Retinal pigment epithelial cell (primary cell): Measurements from ENCODE around the gene SH3RF3.

Experiments
- DNase-seq: peaks from one replicate; pipeline ENCODE4 v3.0.0-alpha.2; 2010; ENCODE audit warnings: low read depth
- H3K4me3 ChIP-seq: 2 replicates; pipeline ENCODE4 v1.5.1; 2011; ENCODE audit warnings: mild to moderate bottlenecking, low read length, control low read depth, moderate library complexity
- TF ChIP-seq, protein P1 (sequence below): conservative IDR thresholded peaks from 2 replicates; pipeline ENCODE4 v1.5.1; 2011; ENCODE audit warnings: low read depth, low read length, control low read depth, inconsistent platforms

Gene SH3RF3

DNA sequence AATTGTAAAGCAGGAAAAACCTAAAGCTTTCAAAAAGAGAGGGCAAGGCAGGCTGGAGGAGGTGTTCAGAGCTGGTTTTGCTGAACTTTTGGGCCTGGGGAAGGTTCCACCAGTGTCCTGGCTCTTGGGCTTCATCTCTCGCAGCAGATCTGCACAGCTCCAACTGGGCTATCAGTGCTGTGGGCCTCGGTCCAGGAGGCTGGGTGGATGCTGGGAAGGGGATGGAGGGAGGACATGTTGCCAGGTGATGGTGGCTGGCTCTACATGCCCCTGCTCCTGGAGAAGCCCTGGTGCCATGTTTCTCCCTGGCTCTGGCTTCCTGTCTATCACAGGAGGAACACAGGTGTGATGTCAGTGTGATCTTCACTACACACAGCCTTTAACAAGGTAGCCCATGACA lies 187.1 kb downstream of the SH3RF3 start:
- no peak for DNase-seq
- TF ChIP-seq, protein P1, sequence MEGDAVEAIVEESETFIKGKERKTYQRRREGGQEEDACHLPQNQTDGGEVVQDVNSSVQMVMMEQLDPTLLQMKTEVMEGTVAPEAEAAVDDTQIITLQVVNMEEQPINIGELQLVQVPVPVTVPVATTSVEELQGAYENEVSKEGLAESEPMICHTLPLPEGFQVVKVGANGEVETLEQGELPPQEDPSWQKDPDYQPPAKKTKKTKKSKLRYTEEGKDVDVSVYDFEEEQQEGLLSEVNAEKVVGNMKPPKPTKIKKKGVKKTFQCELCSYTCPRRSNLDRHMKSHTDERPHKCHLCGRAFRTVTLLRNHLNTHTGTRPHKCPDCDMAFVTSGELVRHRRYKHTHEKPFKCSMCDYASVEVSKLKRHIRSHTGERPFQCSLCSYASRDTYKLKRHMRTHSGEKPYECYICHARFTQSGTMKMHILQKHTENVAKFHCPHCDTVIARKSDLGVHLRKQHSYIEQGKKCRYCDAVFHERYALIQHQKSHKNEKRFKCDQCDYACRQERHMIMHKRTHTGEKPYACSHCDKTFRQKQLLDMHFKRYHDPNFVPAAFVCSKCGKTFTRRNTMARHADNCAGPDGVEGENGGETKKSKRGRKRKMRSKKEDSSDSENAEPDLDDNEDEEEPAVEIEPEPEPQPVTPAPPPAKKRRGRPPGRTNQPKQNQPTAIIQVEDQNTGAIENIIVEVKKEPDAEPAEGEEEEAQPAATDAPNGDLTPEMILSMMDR, result no peak
- no peak overlapping the region for H3K4me3 ChIP-seq

DNA sequence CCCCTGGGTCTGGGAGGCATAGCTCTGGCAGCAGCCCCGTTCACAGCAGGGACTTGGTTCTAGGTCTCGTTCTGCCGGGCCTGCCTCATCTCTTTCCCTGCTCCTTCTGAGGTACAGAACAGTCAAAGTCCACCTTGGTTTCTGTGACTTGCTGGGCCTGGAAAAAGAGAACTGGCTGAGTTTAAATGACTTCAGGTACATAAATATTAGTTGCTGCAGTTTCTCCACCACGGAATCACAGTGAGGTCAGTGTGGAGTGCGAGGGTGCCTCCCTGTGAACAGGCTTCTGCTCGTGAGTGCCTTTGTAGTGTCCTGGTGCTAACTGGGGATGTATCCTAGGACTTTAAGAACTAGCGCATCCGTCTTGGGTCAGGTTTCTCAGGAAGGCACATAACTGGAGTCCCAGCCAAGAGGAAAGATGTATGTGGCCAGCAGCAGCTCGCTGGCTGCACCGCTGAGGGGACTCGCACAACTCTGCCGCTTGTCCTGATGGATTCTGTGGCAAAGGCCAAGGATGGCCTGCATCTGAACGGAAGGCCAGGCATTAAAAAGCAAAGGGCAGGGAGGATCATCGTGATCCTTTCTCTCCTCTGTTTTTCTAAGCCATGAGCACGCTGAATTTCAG lies 188.6 kb downstream of the SH3RF3 start:
- no peak overlapping the region for H3K4me3 ChIP-seq
- TF ChIP-seq, protein P1, result no peak
- DNase-seq, result no peak

DNA sequence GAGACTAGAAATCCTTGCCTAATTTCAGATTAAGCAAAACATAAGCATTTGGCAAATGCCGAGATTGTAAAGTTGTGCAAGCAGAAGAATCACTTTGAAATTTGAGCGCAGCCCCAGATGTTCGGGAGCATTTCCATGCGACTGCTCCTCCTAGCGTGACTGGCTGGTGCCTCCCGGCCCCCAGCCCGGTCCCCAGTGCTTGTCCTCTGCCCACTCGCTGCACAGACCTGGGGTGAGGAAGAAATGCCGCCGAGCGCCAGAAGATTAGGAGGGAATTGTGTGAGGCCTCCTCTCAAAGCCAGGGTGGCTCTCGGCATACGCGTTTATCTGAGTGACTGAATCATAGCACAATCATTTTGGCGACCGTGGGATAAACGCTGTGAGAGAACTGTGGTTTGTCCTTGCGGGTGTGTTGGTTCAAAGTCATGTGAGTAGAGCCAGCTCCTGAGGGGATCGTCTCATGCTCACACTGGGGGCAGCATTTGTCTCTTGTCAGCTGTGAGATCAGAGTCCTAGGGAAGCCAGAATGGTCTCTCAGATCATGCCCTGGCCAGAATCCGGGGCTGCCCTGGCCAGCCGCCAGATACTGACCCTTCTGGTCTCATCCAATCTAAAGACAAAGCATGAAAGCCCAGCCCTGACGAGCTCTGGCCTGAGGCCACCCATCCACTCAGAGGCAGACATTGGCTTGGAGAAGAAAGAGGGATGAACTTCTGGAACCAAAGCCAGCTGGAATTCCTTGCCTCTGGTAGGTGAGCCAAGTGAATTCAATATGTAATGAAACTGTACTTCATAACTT lies 189.3 kb downstream of the SH3RF3 start:
- TF ChIP-seq, protein P1, result no peak
- H3K4me3 ChIP-seq, result no peak overlapping the region
- peak; percentile 3 for DNase-seq

DNA sequence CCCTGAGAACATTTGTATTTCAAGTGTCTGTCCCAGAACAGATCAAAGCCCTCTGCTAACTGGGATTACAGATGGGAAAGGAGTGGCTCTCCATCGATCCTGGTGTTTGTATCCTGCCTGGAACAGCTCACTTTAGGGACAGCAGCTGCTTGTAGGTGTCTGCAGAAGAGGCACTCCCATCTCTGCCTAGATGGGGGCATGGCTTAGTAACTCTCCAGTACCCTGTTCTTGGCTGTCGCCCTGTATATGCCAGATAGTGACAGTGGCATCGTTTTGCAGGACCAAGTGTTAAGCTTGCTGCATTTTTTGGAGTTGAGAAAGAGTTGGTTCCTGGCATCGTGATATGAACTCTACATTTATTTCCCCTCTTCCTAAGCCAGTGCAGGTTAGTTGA lies 189.9 kb downstream of the SH3RF3 start:
- TF ChIP-seq, protein P1, result no peak
- no peak overlapping the region for H3K4me3 ChIP-seq

DNA sequence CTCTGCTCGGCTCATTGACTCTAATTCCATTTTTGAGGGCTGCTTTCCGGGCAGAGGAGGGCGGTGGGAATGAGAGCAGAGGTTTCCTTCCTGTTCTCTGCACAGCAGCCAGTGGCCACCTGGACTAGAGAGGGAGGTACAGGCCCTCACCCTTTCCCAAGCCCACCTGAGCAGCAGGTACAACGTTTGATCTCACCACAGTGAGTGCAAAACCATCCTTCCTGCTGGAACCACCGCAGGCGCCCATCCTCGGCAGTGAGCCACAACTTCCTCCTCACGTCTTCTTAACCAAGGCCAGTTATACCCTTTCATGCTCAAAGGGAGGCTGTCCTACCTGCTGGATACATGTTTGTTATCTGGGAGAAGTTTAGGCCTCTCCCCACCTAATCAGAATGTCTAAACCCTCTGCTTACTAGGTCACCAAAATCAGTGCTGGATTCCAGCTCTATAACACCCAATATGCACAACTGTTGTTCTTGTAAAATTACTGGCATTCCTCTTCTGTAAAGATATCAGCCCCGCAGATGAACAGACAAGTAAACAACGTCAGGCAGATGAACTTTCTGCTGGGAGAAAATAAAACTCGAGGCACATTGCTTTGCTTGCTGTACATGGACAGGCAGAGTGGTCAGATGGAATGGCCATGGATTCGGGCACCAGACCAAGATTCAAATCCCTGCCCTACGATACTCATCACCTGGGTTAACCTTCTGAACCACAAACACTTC lies 191.4 kb downstream of the SH3RF3 start:
- TF ChIP-seq, protein P1, result no peak
- DNase-seq, result no peak

More for the DNA sequence above, 189.9 kb downstream of the SH3RF3 start:
- no peak for DNase-seq

DNA sequence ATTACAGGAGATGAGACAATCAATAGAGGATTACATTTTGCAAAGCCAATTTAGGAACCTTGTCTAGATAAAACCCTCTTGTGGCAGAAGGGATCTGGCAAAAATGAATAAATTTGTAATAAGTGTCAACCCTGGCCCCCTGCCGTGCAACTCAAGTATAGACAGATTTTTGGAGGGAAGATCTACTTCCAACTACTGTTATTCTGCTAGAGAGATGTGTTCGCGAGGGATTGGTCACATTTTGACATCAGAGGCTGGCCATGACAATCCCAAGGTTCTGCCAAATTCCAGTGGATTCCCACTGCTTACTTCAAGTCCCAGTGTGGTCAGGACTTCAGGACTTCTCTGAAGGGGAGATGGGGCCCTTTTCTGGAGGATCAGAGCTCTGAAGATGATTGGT lies 192.6 kb downstream of the SH3RF3 start:
- DNase-seq, result no peak
- H3K4me3 ChIP-seq, result no peak overlapping the region
- TF ChIP-seq, protein P1, result no peak

More for the DNA sequence above, 191.4 kb downstream of the SH3RF3 start:
- no peak overlapping the region for H3K4me3 ChIP-seq
